Measurements from ENCODE around the gene TMEM258. TPM values are rescaled to one million over a fixed set of nuclear protein-coding genes. Genes with fewer than 3 reads are reported as not detected.

The TMEM258 gene
- total RNA-seq (2014; rRNA removed; shearing (Covaris generic)) = 142 and 172 TPM in 2 replicates
- 93.5 and 112 TPM in 2 replicates for polyA plus RNA-seq (2015; cell fraction: cytosol; rRNA removed)
- polyA plus RNA-seq (2015; cell fraction: nucleus; rRNA removed) = 17.7 and 55.2 TPM in 2 replicates

DNA sequence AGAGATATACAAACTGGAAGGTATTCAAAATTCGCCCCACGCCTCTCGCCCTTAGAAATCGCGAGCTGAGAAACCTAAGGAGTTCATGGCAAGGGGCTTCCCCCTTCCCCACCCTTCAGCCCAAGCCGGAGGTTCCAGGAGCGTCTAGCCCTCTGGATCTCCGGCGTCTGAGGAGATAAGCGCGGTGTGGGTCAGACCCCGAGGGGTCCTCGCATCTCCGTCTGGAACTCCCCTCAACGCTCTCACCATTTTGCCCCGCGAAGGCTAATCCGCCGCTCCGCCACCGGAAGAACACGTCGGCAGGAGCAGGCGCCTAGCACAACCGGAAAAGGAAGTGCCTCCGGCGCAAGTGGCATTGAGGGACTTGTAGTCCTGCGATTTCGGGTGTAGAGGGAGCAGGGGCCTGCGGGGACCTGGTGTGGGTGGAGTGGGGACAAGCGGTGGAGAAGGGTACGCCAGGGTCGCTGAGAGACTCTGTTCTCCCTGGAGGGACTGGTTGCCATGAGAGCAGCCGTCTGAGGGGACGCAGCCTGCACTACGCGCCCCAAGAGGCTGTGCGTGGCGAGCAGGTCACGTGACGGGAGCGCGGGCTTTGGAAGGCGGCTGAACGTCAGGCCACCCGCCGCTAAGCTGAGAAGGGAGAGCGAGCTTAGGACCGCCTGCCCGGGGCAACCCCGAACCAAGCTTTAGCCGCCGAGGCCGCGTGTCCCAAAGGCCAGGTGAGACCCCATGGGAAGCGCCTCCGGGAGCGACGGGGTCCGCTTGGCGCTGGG, at the start of gene TMEM258, which contains the start of gene FEN1:
TMEM258 (minus strand) TSS at position 290 of the 773 bp plus-strand sequence; CDS start at position 249, 41 bp downstream.
FEN1 (plus strand) TSS at position 602 of the 773 bp plus-strand sequence. CDS start 2,451 bp downstream, outside the sequence.
- in situ Hi-C loops (cut with HindIII; ENCODE audit: low pct_unique_long_range_greater_than_20kb, low sequenced_read_pairs) = no loop called here
- DNase-seq (ENCODE audit: low read depth, low spot score) = peak; percentile 94

DNA sequence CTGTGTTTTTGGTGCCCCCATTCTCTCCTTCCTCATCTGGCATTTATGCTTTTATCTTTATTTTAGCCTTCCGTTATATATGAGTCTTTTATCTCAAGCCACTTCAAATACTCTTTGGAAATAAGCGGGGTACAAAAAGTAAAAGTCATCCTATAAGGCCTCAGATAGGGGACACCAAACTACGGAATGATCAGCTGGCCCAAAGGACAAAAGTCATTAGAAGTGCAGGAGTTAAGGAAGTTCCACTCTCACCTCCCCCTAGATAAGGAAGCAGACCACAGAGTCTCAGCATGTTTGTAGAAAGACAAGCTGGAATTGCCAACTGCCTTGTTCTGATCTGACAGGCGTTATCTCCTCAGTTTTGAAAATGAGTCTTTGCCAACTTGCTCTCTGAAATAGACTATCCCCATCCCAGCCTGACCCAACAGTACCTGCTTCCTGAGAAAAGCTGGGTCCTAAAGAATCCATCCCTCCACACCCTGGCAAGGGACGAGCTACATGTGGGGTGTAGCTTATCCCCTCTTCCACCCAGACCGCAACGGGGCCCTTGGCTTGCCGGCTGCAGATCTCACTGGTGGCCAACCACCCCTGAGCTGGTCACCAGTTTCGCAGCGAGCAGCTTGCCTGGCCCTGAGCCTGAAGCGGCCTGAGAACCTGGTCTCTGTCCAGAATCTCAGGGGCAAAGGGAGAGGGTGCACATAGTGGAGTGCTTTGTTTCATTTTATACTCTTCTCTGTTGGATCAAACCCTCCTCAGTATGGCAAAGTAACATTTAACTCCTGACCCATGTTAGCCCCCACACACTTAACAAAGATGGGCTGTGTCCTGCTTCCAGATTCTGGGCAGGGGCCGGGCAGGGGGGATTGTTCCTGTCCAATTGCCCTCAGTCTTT, 49.5 kb upstream of the TMEM258 start:
- no peak for DNase-seq (ENCODE audit: low read depth, low spot score)
- in situ Hi-C loops (cut with HindIII; ENCODE audit: low pct_unique_long_range_greater_than_20kb, low sequenced_read_pairs) = no loop called here

DNA sequence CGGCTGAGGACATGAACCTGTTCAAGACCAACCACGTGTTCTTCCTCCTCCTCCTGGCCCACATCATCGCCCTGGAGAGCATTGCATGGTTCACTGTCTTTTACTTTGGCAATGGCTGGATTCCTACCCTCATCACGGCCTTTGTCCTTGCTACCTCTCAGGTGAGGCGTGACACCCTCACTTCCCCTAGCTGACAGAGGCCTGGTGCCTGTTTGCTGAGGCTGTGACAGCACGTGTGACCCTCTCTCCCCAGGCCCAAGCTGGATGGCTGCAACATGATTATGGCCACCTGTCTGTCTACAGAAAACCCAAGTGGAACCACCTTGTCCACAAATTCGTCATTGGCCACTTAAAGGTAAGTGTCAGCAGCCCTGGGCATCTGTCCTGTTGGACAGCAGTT, 48.0 kb upstream of the TMEM258 start:
- in situ Hi-C loops (cut with HindIII; ENCODE audit: low pct_unique_long_range_greater_than_20kb, low sequenced_read_pairs) = no loop called here
- no peak for DNase-seq (ENCODE audit: low read depth, low spot score)

DNA sequence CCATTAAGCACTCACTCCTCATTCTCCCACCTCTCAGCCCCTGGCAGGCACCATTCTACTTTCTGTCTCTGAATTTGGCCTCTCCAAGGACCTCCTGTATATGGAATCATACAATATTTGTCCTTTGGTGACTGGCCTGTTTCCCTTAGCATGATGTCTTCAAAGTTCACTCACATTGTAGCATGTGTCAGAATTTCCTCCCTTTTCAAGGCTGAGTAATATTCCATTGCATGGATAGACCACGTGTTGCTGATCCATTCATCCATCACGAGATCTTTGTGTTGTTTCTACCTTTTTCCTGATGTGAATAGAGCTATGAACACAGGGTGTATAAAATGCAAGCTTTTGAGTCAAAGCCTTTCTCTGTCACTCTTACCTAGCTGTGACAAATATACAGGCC, 47.3 kb upstream of the TMEM258 start:
- in situ Hi-C loops (cut with HindIII; ENCODE audit: low pct_unique_long_range_greater_than_20kb, low sequenced_read_pairs) = no loop called here
- no peak for DNase-seq (ENCODE audit: low read depth, low spot score)

DNA sequence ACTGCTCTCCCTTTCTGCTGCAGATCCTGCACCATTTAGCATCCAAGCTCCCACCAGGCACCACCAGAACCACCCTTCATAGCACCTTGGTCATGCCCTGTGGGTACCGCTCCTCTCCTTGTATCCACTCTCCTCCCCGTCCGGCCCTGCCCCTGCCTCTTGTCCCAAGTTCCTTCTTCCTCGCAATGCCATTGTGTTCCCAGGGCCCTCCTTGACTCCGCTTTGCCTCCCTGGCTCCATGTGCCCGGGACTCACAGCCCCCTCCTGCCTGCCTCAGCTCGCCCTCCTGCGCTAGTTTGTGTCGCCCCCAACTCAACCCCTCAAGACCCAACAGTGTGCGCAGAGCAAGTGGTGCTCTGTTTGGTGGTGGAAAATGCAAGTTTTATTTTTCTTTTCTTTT, 46.5 kb upstream of the TMEM258 start:
- in situ Hi-C loops (cut with HindIII; ENCODE audit: low pct_unique_long_range_greater_than_20kb, low sequenced_read_pairs) = no loop called here
- DNase-seq (ENCODE audit: low read depth, low spot score) = no peak

DNA sequence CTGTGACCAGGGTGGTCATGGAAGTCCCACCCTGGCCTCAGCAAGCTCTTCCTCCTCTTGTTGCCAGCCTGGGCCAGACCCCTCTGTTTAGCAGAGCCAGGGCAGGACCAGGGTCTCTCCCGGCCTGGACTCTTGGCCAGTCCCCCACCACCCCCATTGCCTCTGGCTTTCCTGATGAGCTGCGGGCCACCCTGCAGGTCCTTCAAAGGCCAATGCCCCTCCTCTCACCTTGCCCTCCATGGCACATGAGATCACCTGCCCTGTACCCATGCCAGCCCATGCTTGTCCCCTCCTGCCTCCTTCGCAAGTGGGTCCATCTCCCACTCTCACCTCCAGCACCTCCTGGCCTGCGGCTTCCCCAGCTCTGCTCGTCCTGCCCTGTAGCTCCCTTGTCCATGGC, 46.1 kb upstream of the TMEM258 start:
- in situ Hi-C loops (cut with HindIII; ENCODE audit: low pct_unique_long_range_greater_than_20kb, low sequenced_read_pairs) = no loop called here
- no peak for DNase-seq (ENCODE audit: low read depth, low spot score)

DNA sequence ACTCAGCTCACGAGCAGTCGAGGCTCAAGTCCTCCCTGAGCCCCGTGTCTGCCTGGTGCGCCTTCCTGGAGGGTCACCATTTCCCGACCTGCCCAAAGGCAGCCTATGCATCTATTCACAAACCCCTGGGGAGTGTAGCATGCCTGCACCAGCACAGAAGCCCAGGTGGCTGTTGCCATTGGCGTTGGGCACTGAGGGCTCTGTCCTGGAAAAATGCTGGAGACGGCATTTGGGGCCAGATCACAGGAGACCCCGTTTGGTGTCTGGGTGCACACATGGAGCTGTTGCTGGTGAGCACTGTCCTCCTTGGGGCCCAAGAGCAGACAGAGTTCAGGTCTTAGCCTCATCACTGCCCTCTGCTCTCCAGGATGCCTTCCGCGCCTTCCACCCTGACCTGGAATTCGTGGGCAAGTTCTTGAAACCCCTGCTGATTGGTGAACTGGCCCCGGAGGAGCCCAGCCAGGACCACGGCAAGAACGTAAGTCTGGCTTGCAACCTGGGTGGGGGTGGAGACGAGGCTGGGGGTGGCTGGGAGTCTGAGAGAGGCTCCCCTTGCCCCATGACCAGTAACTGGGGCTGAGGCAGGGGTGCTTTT, 45.1 kb upstream of the TMEM258 start:
- in situ Hi-C loops (cut with HindIII; ENCODE audit: low pct_unique_long_range_greater_than_20kb, low sequenced_read_pairs) = no loop called here
- no peak for DNase-seq (ENCODE audit: low read depth, low spot score)

DNA sequence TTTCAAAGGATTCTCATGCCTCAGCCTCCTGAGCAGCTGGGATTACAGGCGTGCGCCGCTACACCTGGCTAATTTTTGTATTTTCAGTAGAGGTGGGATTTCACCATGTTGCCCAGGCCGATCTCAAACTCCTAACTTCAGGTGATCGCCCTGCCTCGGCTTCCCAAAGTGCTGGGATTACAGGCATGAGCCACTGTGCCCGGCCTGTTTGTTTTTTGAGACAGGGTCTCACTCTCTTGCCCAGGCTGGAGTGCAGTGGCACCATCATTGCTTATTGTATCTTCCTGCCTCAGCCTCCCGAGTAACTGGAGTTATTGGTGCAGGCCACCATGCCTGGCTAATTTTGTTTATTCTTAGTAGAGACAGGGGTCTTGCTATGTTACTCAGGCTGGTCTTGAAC, 43.8 kb upstream of the TMEM258 start:
- in situ Hi-C loops (cut with HindIII; ENCODE audit: low pct_unique_long_range_greater_than_20kb, low sequenced_read_pairs) = no loop called here
- no peak for DNase-seq (ENCODE audit: low read depth, low spot score)

DNA sequence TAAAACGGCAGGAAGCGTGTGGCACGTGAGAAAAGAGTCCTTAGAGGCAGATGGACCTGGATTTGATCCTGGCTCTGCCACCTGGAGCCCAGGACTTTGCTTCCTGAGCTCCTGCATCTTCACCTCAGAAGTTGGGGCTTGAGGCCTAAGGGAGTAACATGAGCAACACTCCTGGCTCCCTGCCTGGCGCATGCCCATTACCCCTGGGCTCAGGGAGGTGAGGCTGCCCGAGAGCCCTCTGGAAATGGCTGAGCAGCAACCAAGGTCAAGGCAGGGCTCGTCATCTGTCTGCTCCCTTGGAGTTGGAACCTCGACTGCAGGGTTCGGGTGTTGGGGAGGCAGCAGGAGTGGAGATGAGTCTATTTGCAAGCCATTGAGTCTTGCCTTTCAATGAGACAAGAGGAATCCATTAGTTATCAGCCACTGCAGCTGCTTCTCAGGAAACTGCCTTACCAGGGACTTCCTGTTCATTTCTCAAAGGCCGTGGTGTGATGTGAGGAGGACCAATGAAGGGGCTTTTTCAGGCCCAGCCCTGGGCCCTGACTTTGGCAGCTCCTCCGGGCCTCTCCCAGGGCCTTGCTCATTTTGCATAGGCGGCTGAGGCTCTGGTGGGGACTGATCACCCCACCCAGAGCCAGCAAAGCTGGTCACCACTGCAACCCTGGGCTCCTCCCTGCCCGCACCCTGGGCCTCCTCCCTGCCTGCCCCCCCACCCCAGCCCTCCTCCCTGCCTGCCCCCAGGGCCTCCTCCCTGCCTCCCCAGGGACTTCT, 42.1 kb upstream of the TMEM258 start:
- in situ Hi-C loops (cut with HindIII; ENCODE audit: low pct_unique_long_range_greater_than_20kb, low sequenced_read_pairs) = no loop called here
- no peak for DNase-seq (ENCODE audit: low read depth, low spot score)

DNA sequence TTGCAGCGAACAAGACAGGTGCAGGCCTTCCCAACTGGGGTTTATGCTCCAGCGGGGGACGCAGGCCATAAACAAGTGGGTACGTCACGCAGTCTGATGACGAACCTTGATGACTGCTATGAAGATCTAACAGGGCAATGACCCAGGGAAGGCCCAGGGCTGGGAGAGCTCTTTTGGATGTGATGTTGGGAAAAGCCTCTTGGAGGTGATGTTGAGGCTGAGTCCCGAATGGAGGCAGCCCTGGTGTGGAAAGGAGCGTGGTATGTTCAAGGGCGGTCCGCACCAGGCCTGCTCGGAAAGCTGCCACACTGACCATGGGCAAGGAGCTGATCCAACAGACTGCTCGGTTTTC, 41.5 kb upstream of the TMEM258 start:
- in situ Hi-C loops (cut with HindIII; ENCODE audit: low pct_unique_long_range_greater_than_20kb, low sequenced_read_pairs) = no loop called here
- no peak for DNase-seq (ENCODE audit: low read depth, low spot score)

DNA sequence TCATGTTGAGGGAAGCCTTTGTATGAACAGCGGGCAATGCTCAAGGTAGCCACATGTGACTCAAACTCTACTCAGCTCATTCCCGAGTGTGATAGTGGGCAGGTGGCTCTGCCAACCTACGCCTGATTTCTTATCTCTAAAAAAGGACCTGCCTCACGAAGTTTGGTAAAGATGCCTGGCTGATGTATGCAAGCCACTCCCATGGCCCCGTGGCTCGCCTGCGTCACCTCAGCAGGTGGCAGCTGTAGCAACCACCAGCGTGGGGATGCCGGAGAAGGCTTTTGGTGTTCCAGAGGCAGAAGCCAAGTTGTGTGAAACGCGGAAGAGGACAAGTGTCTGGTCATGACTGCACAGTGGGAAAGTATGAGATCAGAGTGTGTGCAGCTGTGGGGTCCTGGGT, 41.1 kb upstream of the TMEM258 start:
- in situ Hi-C loops (cut with HindIII; ENCODE audit: low pct_unique_long_range_greater_than_20kb, low sequenced_read_pairs) = no loop called here
- DNase-seq (ENCODE audit: low read depth, low spot score) = no peak

DNA sequence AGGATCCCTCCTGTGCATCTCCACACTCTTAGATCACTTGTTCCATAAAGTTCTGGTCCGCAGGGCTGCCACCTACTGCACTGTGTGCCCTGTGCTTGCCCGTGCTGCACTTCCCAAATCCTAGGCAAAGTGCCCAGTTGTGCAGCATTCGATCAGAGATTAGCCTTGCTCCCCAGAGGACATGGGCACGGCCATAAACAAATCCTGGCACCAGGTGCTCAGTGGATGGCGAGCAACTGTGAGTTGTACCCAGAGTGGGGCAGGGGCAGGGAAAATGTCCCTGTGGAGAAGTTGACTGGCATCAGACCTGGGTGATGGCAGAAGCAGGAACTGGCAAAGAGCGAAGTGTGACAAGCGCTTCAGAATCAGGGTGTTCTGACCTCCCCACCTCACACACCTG, 40.4 kb upstream of the TMEM258 start:
- in situ Hi-C loops (cut with HindIII; ENCODE audit: low pct_unique_long_range_greater_than_20kb, low sequenced_read_pairs) = no loop called here
- DNase-seq (ENCODE audit: low read depth, low spot score) = no peak

DNA sequence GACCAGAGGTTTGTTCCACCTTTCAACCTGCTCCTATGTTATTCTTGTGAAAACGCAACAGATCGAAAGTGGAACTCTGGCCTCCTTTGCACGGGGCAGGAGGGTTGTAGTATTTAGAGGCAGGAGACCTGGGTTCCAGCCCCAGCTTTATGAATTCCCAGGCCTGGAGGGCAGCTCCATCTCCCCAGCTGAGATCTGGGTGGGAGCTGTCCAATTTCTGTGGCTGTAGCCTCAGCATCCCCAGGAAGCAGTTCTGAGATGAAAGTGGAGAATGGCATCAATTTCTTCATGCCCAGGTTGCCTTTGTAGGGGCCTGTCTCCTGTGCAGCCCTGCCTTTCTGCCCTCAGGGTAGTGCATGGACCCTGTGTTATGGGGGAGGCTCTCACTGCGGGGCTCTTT, 39.8 kb upstream of the TMEM258 start:
- no peak for DNase-seq (ENCODE audit: low read depth, low spot score)
- in situ Hi-C loops (cut with HindIII; ENCODE audit: low pct_unique_long_range_greater_than_20kb, low sequenced_read_pairs) = no loop called here

DNA sequence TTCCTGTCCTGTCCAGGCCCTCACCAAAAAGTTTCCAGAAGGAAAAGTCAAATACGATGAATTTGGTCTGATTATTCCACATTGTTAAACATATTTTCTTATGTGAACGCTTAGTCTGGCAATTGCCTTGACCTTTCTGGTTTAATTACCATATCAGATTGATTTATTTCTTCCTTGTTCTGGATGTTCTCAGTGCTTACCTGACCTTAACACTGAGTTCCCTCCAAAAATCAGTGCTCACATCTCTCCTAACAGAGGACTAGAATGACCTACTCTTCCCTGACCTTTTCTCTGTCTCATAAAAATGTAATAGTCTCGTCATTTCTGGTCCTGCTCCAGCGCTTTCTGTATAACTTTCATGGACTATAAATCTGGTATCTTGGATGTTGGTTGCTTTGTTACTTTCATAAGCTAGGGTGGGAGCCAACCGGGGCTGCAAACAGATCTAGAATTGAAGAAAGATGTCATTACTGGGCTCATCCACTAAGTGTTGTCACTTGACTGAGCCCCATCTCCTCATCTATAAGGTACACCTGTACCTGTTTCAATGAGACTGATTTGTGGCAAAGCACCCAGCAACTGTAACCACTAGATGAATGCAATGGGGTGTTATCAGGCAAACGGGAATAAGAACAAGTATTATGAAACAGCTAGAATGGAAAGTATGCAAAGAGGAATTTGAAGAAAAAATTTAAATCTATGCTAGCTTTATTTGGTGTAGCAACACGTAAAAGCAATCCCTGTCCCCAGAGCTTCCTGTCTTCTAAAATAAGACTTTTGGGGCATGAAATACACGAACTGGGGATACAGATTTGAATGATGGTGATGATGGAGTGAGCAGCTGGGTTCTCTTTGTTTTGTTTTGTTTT, 38.1 kb upstream of the TMEM258 start:
- in situ Hi-C loops (cut with HindIII; ENCODE audit: low pct_unique_long_range_greater_than_20kb, low sequenced_read_pairs) = no loop called here
- no peak for DNase-seq (ENCODE audit: low read depth, low spot score)

DNA sequence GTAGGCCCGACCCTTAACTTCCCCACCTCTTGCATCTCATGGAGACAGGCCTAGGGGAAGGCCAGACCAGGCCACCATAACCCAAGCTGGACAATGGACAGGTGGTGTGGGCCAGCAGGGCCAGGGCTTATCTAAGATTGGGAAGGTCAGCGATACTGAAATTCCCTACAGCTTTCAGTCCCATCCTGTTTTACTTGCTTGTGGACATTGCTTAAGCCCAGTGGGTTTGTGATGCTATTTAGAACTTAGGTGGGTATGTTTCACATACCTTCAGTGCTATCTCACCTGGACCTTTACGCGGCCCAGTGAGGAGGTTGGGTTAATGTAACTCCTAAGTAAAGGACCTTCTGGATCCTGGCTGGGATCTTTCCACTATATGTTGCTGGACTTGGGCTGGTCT, 37.4 kb upstream of the TMEM258 start:
- in situ Hi-C loops (cut with HindIII; ENCODE audit: low pct_unique_long_range_greater_than_20kb, low sequenced_read_pairs) = no loop called here
- no peak for DNase-seq (ENCODE audit: low read depth, low spot score)

DNA sequence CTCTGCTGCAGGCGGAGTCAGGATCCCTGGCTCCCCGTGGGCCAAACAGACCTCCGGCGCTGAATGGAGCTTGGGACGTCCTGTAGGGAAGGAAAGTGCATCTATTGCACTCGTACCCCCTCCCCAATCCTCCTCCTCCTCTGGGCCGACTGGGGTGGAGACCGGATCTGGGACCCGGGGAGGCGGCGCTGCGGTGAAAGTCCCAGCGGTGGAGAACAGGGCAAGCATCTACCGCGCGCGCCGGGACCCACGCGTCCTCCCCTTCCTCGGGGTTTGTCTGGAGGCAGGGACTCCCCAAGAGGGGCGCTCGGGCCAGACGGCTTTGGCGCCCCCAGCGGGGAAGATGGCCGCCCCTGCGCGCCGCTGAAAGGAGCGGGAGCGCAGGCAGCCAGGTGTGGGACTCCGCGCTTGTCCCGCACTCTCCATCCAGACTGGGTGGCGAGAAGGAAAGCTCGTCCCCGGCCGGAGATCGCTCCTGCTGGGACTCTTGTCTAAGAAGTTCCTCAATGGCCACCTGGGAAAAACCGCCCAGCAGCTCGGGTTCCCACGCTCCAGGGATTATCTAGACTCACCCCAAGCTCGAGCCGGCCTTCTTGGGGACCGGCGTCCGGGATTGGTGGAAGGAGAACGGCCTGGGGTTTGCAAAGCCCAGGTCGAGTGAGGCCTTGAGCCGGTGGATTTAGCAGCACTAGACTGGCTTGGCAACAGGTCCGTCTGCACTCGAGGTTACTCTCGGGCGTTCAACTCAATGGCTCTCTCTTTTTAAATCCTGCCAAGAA, 36.4 kb upstream of the TMEM258 start:
- in situ Hi-C loops (cut with HindIII; ENCODE audit: low pct_unique_long_range_greater_than_20kb, low sequenced_read_pairs) = no loop called here
- DNase-seq (ENCODE audit: low read depth, low spot score) = no peak
